NCI-H2171 treated with DMSO at 0.1 percent for 48 hours (cell line): ENCODE data around the gene UBP1.
"Not testable (repeated sequence)": the region's sequence is repeated elsewhere in the genome, so short reads cannot be mapped to it uniquely, and the experiment has no call there.

Experiments
- DNase-seq: peaks from one replicate; lab custom pipeline; 2025; lab: John Stamatoyannopoulos, UW

Gene UBP1

GRCh38 chr3:33440328-33441224 lies at the start of gene UBP1:
TSS of gene UBP1 (minus strand) at chr3:33440405. CDS start at chr3:33439848, 557 bp downstream.
- DNase-seq: peak; percentile 96

GRCh38 chr3:33488683-33489082 lies 48.5 kb upstream of the UBP1 start:
- DNase-seq: no peak

- no peak for DNase-seq
Observed at GRCh38 chr3:33488246-33488645, 48.0 kb upstream of the UBP1 start.

GRCh38 chr3:33482111-33482521 lies 41.9 kb upstream of the UBP1 start:
- DNase-seq: no peak

- DNase-seq: no peak
Observed at GRCh38 chr3:33474896-33475295, 34.7 kb upstream of the UBP1 start.

- no peak for DNase-seq
Observed at GRCh38 chr3:33473813-33474212, 33.6 kb upstream of the UBP1 start.

- DNase-seq: no peak
Observed at GRCh38 chr3:33467786-33468185, 27.6 kb upstream of the UBP1 start.

GRCh38 chr3:33461097-33461496 lies 20.9 kb upstream of the UBP1 start:
- DNase-seq: no peak

GRCh38 chr3:33459577-33459976 lies 19.4 kb upstream of the UBP1 start:
- not testable (repeated sequence) for DNase-seq

GRCh38 chr3:33458446-33458845 lies 18.2 kb upstream of the UBP1 start:
- no peak for DNase-seq

- DNase-seq: no peak
Observed at GRCh38 chr3:33456756-33457155, 16.6 kb upstream of the UBP1 start.

GRCh38 chr3:33453331-33453761 lies 13.1 kb upstream of the UBP1 start:
- DNase-seq: no peak

- DNase-seq: not testable (repeated sequence)
Observed at GRCh38 chr3:33451994-33452393, 11.8 kb upstream of the UBP1 start.

- DNase-seq: no peak
Observed at GRCh38 chr3:33447958-33448357, 7.8 kb upstream of the UBP1 start.

GRCh38 chr3:33447256-33447625 lies 7.0 kb upstream of the UBP1 start:
- not testable (repeated sequence) for DNase-seq

GRCh38 chr3:33442190-33442589 lies 2.0 kb upstream of the UBP1 start:
- no peak for DNase-seq

- DNase-seq: peak; percentile 69
Observed at GRCh38 chr3:33441225-33441976, 1.2 kb upstream of the UBP1 start.

GRCh38 chr3:33439546-33440327 lies 468 bp downstream of the UBP1 start:
- peak; percentile 26 for DNase-seq

GRCh38 chr3:33438881-33439545 lies 1.2 kb downstream of the UBP1 start:
- DNase-seq: no peak

- DNase-seq: no peak
Observed at GRCh38 chr3:33438284-33438668, 1.9 kb downstream of the UBP1 start.

GRCh38 chr3:33437556-33438283 lies 2.5 kb downstream of the UBP1 start:
- DNase-seq: no peak
